SK-N-MC (cell line): ENCODE measurements around the gene GAS1.
A peak's percentile ranks its signal among the peaks of the same experiment; 100 is the strongest.

Experiments
- DNase-seq: peaks from one replicate; pipeline ENCODE4 v3.0.0-alpha.2; 2011; ENCODE audit warnings: low read depth, low spot score
- H3K27ac ChIP-seq: fragments of 200-600 bp; sonication (generic); 2 replicates; pipeline ENCODE4 v1.5.1; 2016; ENCODE audit warnings: mixed run types
- H3K36me3 ChIP-seq: fragments of 200-600 bp; sonication (generic); 2 replicates; pipeline ENCODE4 v1.6.1; 2017; ENCODE audit warnings: antibody characterized with exemption, low read length, mixed read lengths; ENCODE audit not compliant: insufficient read depth
- H3K4me3 ChIP-seq: fragments of 200-600 bp; sonication (generic); 2 replicates; pipeline ENCODE4 v1.5.1; 2016
- H3K9ac ChIP-seq: fragments of 200-600 bp; sonication (generic); 2 replicates; pipeline ENCODE4 v1.8.0; 2017; ENCODE audit warnings: mixed run types, mixed read lengths; ENCODE audit not compliant: insufficient read length
- H3K9me3 ChIP-seq: fragments of 200-600 bp; sonication (generic); 2 replicates; pipeline ENCODE4 v1.6.1; 2017; ENCODE audit warnings: low read depth, mild to moderate bottlenecking, antibody characterized with exemption, low read length, moderate library complexity, mixed read lengths
- EZH2 ChIP-seq: fragments of 200-600 bp; sonication (generic); IDR thresholded peaks from one replicate; pipeline ENCODE4 v1.6.1; 2017; ENCODE audit warnings: antibody characterized with exemption
- FOXP2 ChIP-seq: optimal IDR thresholded peaks from 2 replicates; pipeline ENCODE3; 2011; ENCODE audit warnings: mild to moderate bottlenecking, moderate library complexity; ENCODE audit not compliant: insufficient read depth; ENCODE audit errors: extremely low read length, control extremely low read depth
- POLR2AphosphoS5 ChIP-seq: IDR thresholded peaks from 2 replicates; pipeline ENCODE4 v1.6.1; 2012; ENCODE audit warnings: mild to moderate bottlenecking, low read depth, low read length, borderline replicate concordance

The GAS1 gene

GRCh38 chr9:86943201-86944113 lies 3.8 kb downstream of the GAS1 start:
- Histone ChIP-seq H3K9ac (peak overlapping the region; percentile 99), H3K9me3 (no peaks in the 10 kb centered on the region), H3K4me3 (peak overlapping the region; percentile 99), H3K27ac (peak overlapping the region; percentile 98), H3K36me3 (peaks cover 26% of the 10 kb centered on the region)
- TF ChIP-seq EZH2 = no peak
- peak; percentile 51 for TF ChIP-seq POLR2AphosphoS5
- DNase-seq = peak; percentile 34

DNA sequence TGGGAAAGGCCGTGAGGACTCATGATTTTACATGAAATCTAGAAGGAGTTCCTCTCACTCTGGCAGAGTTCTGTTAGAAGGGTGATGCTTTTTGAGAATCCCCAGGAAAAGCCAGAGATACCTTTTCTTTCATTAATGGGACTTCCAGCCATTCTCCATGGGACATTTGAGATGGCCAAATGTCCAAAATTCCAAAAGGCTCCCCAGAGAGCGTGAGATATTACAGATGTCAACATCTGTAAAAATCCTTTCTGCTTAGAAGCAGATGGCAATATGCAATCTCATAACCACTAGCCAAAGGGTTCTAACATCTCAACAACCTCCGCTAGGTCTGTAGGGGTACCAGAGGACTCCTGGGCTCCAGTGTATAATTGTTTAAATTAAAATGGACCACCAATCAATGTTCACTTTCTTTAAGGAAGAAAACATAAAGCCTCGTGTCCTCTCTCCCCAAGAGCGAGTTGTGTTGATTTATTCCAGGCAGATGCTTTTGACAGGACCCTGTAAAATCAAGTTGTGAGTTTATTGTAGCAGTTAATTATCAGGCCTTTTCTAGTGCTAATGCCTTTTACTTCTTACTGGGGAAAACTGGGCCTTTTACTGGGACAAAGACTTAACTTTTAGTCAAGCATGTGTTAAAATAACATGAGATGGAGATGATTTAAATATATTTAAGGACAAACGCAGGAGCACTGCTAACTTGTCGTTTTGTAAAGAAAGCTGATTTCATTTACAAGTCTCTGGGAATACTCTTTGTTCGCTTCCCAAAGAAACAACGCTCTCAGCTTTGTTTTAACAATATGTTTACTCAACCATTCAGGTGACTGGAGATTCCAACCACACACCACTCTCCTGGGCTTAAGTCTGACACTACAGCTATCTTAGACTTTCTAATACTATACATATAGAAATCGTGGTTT lies 4.8 kb downstream of the GAS1 start:
- Histone ChIP-seq H3K9ac (peak overlapping the region; percentile 99), H3K36me3 (peaks cover 26% of the 10 kb centered on the region), H3K9me3 (no peaks in the 10 kb centered on the region), H3K4me3 (peak overlapping the region; percentile 99), H3K27ac (peak overlapping the region; percentile 98)
- no peak for DNase-seq
- TF ChIP-seq EZH2 (no peak), POLR2AphosphoS5 (no peak), FOXP2 (no peak)

GRCh38 chr9:86941197-86941596 lies 6.1 kb downstream of the GAS1 start:
- no peak for DNase-seq
- Histone ChIP-seq H3K36me3 (peaks cover 26% of the 10 kb centered on the region), H3K9ac (no peak overlapping the region), H3K27ac (no peak overlapping the region), H3K4me3 (no peak overlapping the region), H3K9me3 (no peaks in the 10 kb centered on the region)
- no peak for TF ChIP-seq EZH2
- TF ChIP-seq POLR2AphosphoS5 = no peak
- no peak for TF ChIP-seq FOXP2

GRCh38 chr9:86940774-86941173 lies 6.5 kb downstream of the GAS1 start:
- no peak for TF ChIP-seq FOXP2
- TF ChIP-seq EZH2 = no peak
- TF ChIP-seq POLR2AphosphoS5 = no peak
- Histone ChIP-seq H3K4me3 (no peak overlapping the region), H3K36me3 (peaks cover 23% of the 10 kb centered on the region), H3K27ac (no peak overlapping the region), H3K9me3 (no peaks in the 10 kb centered on the region), H3K9ac (no peak overlapping the region)
- no peak for DNase-seq

- Histone ChIP-seq H3K27ac (no peak overlapping the region), H3K4me3 (no peak overlapping the region), H3K9ac (no peak overlapping the region), H3K9me3 (no peaks in the 10 kb centered on the region), H3K36me3 (peaks cover 14% of the 10 kb centered on the region)
- DNase-seq = no peak
- no peak for TF ChIP-seq POLR2AphosphoS5
- TF ChIP-seq FOXP2 = no peak
- TF ChIP-seq EZH2 = no peak
Observed at GRCh38 chr9:86939891-86940290, 7.4 kb downstream of the GAS1 start.

GRCh38 chr9:86939321-86939720 lies 8.0 kb downstream of the GAS1 start:
- H3K4me3 ChIP-seq = no peak overlapping the region
- TF ChIP-seq POLR2AphosphoS5 = no peak
- TF ChIP-seq FOXP2 = no peak
- DNase-seq = no peak
- H3K36me3 ChIP-seq = peaks cover 8% of the 10 kb centered on the region; the same call in 1 of the 2 replicates
- no peak overlapping the region for H3K9ac ChIP-seq
- no peaks in the 10 kb centered on the region for H3K9me3 ChIP-seq
- H3K27ac ChIP-seq = no peak overlapping the region

- TF ChIP-seq FOXP2 (no peak), POLR2AphosphoS5 (no peak), EZH2 (no peak)
- no peaks in the 10 kb centered on the region for H3K9me3 ChIP-seq
- no peak overlapping the region for H3K9ac ChIP-seq
Observed at GRCh38 chr9:86938780-86939179, 8.5 kb downstream of the GAS1 start.

DNA sequence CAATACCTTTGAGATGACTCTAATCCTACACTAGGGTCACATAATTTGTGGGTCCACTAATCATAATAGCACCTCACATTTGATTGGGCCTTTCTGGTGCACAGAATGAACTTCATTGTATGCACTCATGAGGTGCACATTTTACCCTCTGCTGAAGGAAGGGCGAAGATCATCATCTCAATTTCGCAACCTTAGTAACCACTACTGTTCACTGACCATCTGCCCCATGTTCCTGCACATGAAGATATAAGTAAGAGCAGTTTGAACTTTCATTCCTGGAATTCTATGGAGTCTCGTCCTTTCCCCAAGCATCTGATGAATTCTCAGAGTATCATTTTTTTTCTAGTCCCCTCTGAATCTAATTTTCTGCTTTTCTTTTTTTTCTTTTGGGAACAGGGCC lies 21.2 kb downstream of the GAS1 start:
- H3K9ac ChIP-seq = no peak overlapping the region
- no peaks in the 10 kb centered on the region for H3K9me3 ChIP-seq
- DNase-seq = no peak
- no peaks in the 10 kb centered on the region for H3K36me3 ChIP-seq
- H3K4me3 ChIP-seq = peak overlapping the region; percentile 42
- H3K27ac ChIP-seq = peak overlapping the region; percentile 93
- TF ChIP-seq EZH2 = no peak
- TF ChIP-seq POLR2AphosphoS5 = no peak

More at GRCh38 chr9:86938780-86939179, 8.5 kb downstream of the GAS1 start:
- DNase-seq = no peak
- no peak overlapping the region for H3K27ac ChIP-seq
- H3K36me3 ChIP-seq = peaks cover 3% of the 10 kb centered on the region; the same call in 1 of the 2 replicates
- no peak overlapping the region for H3K4me3 ChIP-seq

GRCh38 chr9:86925686-86926085 lies 21.6 kb downstream of the GAS1 start:
- H3K27ac ChIP-seq = peak overlapping the region; percentile 93
- no peak for TF ChIP-seq POLR2AphosphoS5
- TF ChIP-seq FOXP2 = no peak
- TF ChIP-seq EZH2 = no peak
- no peaks in the 10 kb centered on the region for H3K36me3 ChIP-seq

More at GRCh38 chr9:86925686-86926085, 21.6 kb downstream of the GAS1 start:
- Histone ChIP-seq H3K9me3 (no peaks in the 10 kb centered on the region), H3K9ac (no peak overlapping the region), H3K4me3 (peak overlapping the region; percentile 42)
- peak; percentile 53 for DNase-seq
